NCI-H226 (cell line): Measurements from ENCODE around the gene SGTA.
"Not testable (repeated sequence)": the region's sequence is repeated elsewhere in the genome, so short reads cannot be mapped to it uniquely, and the experiment has no call there.

Source experiments
- DNase-seq: peaks from one replicate; pipeline ENCODE4 v3.0.0-alpha.2; 2015

The SGTA gene

DNA sequence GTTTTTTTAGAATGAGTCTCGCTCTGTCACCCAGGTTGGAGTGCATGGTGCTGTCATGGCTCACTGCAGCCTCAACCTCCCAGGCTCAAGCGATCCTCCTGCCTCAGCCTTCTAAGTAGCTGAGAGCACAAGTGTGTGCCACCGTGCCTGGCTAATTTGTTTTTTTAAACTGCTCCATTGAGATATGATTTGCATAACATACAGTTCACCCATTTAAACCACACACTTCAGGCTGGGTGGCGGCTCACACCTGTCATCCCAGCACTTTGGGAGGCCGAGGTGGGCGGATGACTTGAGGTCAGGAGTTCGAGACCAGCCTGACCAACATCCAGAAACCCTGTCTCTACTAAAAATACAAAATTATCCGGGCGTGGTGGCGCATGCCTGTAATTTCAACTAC, 9.6 kb upstream of the SGTA start:
- DNase-seq = not testable (repeated sequence)

DNA sequence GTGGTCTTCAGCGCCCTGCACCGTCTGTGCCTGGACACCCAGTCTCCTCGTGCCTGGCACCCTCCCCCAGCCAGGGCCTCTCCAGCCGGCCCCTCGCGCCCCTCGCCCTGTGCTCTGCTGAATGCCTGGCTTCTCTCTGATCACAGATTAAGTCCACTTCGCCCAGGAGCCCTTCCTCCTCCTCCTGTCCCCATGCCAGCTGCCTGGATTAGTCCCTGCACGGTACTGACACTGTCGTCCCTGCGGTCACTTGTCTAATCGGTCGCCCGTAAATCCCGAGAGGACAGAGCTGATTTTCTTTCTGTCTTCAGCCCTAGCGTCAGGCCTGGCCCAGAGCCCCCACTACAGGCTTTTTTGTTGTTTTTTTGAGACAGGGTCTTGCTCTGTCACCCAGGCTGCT, 8.8 kb upstream of the SGTA start:
- no peak for DNase-seq

DNA sequence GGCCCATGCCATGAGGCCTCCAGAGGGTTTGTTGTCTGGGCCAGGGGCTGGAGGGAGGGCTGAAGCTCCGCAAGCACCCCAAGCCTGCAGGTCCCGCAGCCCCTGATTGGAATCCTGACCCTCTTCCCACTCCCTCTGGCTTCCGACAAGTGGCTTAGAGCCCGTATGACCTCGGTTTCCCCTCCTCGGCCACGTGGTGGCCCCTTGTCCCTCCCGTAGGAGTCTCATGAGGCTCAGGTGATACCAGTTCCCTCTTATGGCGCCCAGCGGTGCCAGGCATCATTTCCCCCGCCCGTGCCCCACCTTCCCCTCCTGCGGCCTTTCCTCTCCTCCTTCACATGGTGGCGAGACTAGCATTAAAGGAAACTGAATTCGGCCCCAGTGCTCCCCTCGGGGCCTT, 8.4 kb upstream of the SGTA start:
- DNase-seq = no peak

DNA sequence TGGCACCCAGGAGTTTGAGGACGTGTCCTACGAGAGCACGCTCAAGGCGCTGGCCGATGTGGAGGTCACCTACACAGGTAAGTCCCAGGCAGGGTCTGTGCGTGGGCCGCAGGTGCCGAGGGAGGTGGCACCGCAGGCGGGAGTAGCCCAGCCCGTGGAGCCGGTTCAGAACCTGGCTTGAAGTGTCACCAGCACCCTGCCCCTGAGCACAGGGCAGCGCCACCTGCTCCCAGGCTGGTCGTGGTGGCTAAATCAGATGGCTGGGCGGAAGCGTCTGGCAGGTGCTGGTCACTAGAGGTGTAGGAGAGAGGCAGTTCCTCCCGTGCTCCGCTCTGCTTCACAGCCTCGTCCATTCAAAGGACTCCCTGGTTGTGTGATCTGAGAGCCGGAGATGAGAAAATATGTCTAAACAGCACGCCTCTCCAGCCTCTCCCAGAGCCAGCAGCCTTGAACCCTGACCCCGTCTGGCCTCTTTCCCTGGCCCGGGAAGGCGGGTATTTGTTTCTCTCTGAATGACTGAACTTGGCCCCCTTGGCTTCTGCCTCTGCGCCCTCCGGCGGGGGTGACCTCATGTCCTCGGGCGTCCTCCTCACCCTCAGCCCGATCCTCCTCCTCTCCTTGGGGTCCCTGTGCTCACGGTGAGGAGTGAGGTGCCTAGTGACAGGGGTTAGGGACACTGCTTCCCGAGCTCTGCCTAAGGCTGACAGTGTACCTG, 7.6 kb upstream of the SGTA start:
- DNase-seq = no peak

DNA sequence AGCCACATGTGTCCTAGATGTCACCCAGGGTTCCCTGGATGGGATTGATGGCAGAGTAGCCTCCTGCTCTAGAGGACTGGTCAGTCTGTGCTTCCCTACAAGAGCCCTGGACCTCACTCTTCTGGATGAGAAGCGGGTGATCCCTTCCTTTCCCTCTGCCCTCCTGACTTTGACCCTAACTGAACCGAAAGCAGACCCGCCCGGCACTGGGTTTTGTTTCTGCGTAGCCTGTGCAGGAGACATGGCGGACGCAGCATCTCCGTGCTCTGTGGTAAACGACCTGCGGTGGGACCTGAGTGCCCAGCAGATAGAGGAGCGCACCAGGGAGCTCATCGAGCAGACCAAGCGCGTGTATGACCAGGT, 7.1 kb upstream of the SGTA start:
- no peak for DNase-seq

DNA sequence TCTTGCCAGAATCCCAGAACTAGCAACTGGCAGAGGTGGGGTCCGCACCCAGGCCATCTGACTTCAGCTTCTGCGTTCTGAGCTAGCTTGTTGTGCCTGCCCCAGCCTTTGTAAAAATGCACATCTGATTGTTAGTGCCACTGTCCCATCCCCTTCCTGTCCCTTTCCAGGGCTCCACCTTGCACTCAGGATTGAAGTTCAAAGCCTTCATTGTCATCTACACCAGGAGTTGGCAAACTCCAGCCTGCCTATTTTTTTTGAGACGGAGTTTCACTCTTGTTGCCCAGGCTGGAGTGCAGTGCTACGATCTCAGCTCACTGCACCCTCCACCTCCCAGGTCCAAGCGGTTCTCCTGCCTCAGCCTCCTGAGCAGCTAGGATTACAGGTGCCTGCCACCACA, 5.2 kb upstream of the SGTA start:
- no peak for DNase-seq

DNA sequence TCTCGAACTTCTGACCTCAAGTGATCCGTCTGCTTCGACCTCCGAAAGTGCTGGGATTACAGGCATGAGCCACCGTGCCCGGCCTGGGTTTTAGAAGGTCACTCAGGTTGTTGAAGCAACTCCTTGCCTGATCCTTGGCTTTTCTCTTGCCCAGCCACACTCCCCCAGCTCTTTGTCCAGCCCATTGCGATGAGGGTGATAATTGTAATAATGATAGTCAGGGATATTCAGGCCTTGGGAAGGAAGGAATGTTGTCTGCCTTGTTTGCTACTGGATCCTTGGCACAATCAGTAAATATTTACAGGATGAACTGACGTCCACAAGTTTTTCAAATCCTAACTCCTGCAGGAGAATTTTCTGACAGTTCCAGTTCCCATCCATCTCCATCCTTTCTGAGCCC, 4.0 kb upstream of the SGTA start:
- no peak for DNase-seq

DNA sequence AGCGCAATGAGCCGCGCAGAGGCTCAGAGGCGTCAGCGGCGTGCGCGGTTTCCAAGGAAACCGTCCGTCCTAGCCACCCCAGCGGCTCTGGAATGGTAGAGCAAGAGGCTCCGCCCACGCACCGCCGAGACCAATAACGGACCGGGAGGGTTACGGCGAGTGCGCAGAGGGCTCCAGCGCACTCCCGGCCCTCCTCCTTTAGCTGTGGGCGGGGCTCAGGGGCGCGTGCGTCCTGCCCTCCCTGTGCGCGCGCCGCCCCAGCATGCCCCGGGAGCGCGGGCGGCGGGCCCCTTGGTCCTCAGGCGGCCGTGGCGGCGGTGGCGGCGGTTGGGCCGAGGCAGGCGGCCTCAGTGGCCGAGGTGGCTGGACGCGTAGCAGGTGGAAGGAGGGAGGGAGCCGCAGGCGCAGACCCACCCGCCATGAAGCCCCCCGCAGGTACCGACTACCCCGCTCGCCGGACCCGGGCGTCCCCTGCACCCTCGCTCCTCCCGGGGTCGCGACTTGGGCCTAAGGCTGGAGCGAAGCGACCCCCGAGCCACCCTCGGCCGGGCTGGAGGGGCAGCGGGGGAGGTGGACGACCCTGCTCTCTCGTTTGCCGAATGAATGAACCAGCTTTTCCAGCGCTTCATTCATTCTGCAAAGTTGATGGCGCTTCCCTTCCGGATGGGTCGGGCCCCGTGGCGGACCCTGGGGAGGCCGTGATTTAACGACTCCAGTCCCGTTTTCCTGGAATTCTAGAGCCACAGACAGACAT, 2.3 kb upstream of the SGTA start, which contains the start of gene THOP1:
Gene THOP1, plus strand, starts transcription at position 260 of the 754 bp plus-strand sequence. Its CDS starts 160 bp downstream, at position 420.
- peak; percentile 99 for DNase-seq

DNA sequence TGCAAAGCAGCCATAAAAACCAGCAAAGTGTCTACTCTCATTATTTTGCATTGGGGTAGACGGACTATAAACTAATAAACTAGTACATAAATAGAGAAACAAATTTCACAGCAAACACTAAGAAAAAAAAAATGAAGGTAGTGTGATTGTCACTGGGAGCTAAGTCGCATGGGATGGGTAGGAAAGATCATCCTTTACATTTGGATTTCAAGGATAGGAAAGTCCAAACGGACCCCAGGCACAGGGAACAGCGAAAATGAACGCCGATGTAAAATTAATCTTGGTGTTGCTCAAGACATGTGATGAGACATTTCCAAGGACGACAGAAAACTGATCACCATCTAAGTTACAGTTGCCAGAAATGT, 690 bp upstream of the SGTA start:
- DNase-seq = no peak

DNA sequence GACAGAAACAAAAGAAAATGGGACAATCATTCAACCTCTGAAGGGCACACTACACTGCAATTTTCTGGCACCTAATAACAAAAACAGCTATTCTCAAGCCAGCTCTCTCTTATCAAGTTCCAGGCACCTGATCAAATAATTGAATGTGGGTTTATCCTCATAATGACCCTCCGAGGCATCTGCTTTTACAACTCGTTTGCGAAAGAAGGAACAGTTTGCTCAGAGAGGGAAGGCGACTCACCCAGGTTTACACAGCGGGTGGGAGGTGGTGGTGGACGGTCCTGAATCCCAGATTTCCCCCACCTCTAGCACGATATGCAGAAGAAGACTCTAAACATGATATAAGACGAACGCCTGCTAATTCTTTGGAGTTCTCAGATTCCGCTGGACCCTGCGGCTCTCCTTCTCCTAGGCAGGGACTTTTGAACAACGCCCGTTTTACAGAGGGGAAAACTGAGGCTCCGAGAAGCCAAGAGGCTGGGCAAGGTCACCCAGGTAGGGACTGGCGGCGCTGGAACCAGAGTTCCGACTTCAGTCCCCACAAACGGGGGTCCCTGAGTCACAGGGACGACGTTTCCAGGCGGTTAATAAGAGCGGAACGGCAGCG, 641 bp downstream of the SGTA start:
- DNase-seq = no peak

DNA sequence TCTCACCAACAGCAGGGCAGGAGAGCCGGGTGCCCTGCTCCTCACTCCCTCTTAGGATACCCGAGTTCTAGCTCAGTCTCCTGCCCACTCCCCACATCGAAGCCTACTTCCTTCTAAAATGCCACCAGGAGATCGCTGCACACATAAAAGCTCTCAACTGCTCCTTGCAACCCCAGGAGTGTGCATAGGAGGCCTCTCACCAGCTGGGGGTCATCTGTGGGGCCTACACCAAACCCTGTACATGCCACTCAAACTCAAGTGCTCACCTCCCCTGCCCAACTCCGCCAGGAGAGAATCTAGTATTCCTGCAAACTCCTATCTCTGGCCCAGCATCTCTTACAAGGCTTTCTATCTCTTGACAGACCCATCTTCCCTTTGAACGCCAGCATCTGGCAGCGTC, 2.8 kb downstream of the SGTA start:
- no peak for DNase-seq

DNA sequence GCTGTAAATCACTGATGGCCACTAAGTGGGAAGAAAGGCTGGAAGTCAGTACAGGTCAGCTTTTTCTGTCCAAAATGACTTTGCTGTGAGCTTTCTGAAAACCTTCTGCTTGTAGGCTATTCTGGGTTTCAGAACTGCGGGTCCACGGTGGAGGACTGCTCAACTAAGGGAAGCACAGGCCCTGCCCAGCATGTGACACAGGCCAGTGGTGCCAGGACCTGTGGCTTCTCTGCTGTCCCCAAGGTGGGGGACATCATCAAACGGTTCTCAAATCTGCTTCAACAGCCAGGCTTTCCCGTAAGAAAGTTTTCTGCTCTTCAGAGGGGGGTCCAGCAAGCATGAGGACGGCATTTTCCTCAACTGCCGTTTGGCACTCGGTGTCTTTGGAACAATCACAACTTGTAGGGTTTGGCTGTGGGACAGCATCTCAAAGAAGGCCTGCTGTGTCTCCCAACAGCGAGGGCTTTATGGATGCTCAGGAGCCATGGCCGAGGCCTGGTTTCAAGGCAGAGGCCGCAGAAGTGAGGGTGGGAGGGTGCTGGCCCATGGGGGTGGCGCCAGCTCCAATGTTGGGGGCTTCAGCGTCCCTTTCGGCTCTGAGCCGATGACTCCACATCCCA, 3.8 kb downstream of the SGTA start:
- DNase-seq = no peak

DNA sequence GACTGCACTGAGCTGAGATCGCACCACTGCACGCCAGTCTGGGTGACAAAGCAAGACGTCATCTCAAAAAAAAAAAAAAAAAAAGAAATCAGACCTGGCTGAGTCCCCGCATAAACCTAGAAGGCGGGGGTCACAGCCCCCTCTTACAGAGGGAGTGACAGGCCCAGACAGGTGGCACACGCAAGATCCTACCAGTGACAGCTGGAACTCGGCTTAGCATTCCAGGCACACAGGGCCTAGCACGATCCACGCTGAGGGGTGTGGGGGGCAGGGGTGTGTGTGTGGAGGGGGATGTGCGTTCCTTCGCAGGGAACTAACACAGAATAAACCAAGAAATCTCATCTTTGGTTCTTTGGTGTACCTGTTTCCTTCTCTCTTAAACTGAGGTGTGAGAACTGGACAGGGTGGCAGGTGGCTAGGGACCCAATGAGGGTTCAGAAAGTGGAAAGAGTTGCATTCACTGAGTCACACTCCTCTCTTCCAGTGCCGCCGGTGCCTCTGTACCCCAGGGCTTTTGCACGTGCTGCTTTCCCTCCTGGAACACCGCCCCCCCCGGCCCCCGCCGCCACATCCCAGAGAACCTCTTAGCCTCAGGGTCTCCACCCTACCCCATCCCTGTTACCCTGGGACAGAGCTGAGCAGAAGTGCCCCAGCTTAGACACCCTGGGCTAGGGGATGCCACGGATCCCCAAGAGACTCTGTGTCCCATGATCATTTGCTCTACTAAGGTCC, 5.0 kb downstream of the SGTA start:
- no peak for DNase-seq

DNA sequence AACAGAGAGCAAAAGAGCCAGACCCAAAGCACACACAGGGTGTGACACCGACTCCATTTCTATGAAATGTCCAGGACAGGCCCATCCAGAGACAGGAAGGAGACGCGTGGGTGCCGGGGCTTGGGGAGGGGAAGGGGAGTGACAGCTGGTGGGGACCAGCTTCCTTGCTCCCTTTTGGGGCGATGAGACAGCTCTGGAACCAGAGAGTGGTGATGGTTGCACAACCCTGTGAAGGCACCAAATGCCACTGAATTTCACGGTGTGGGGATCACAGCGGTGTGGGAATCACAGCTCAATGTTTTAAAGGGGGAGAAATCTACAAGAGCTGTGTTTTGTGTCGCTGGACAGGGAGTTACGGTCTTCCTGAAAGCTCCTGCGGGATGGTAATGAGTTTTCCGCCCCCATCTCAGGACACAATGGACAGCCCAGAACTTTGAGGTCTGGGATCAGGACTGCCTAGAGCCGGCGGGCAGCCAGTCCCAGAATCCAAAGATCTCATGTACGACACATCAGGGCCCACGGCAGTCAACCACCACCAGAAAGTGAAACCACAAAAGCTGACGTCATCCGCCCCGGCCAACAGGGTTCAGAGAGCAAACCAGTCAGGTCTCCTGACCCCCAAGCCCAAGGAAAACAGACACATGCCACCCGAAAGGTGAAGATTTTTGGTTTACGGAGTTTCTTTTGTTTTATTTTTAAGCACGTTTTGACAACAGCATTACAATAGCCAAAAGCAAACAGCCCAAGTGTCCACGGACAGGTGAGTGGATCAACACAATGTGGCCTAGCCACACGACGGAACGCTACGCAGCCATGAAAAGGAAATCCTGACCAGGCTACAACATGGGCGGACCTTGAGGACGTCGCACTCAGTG, 7.3 kb downstream of the SGTA start:
- DNase-seq = peak; percentile 25

DNA sequence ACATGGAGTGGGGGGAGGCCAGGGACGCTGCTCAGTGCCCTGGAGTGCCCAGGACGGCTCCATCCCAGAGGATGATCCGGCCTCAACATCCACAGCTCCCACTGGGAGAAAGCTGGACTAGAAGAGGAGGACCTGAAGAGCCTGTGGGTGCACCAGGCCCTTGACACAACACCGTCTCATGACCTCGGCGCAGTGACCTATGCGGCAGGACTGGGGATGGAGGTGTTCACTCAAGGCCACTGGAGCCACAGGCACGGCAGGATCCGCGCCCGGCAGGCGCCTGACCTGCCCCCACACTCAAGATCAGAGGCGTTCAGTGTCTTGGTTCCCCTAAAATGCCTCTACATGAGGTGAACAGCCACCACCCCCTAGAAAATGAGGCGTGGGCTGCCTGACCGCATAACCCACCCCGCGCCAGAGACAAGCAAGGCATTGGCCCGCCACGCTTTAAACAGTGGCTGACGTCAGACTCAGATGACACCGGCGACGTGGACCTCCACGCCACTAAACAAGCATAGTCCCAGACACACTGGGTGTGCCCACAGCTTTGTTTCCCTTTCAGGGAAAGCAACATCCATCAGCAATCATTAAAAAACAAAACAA, 8.0 kb downstream of the SGTA start:
- DNase-seq = no peak

DNA sequence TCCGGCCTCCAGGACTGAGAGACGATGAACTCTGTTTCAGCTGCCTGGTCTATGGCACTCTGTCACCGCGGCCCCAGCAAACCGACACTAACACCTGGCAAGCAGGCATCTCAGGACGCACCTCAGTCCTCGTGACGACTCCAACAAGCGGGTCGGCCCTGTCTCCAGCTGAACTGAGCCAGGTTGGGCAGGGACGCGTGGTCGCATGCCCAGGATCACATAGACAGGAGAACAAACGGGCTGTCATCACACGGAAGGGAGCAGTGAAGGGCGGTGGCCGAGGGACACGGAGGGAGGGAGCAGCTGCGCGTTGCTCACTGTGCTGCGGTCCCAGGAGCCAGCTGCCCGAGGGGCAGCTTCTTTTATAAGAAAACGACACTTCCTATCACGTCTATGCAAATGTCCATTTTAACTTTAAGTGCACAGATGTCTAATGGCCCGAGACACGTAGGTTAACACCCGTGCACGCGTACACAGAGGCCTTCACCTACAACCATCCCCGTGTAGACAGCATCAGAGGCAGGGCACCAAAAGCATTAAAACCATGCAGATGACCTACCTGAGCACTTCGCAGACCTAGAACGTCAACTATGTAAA, 8.9 kb downstream of the SGTA start:
- DNase-seq = no peak

DNA sequence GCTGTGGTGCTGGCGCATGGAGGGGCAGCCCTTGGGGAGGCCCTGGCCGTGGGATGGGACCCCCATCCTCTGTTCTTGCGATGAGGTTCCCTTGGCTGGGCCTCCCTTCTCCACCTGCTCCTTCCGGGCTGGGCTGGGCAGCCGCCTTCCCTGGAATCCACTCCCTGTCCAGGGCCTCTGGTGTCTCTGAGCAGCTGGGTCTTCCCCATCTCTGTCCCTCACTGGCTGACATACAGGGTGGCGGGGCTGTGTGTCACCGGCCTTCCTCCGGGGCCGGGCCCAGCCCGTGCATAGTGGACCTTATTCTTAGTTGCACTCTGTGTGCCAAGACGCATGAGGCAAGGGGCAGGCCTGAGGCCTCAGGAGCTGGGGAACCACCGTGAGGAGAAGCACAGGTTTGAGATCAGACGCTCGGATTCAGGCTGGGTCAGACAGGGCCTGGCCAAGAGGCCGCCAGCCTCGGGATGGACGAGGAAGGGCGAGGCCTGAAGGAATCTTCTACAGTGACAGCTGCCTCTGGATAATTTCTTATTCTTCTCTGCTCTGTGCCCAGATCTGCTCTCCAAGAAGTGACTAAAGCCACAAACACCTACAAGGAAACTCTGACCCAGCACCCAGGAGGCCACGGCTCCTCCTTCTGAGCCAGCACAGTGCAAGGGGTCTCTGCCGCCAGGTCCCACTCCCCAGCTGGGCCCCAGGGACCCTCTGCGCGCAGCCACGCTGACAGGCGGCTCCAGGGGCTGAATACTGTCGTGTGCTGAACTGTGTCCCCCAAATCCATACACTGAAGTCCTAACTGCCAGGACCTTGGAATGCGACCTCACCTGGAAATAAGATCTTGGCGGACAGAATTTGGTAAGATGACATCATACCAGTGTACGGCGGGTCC, 11.0 kb downstream of the SGTA start:
- DNase-seq = no peak

DNA sequence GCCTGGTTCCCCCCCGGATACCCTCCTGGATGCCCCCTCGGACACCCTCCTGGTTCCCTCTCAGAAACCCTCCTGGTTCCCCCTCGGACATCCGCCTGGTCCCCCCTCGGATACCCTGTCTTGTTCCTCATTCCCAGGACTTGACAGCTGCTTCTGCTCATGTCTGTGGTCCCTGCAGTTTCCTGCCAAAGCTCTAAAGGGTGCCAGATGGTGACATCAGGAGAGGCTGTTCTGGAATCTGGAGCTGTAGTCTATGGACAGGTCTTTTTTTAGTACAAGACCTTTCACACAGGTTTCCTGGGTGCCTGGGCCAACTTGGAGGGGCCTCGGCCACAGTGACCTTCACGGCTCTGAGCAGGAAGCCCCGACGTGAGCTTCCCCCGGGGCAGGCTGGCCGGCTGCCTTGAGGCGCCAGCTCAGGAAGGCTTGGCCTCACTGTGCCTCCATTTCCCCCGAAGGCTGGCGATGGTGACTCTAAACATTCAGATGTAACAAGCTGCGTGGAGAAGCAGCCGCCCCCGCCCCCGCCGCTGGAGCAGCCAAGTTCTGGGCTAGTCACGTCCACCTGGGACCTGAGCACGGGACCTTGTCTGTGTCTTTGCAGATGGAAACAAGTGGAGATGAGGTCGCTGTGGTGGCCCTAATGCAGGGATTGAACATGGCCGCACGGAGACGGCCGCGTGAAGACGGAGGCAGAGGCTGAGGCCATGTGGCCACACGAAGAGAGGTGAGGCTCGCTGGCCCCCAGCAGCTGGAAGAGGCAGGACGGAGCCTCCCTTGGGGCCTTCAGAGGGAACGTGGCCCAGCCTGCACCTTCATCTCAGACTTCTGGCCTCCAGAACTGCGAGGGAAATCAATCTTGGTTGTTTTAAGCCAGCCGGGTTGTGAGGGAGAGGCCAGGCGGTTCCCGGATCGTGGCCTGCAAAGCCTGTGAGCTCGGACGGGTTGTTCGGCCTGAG, 12.7 kb downstream of the SGTA start:
- no peak for DNase-seq

DNA sequence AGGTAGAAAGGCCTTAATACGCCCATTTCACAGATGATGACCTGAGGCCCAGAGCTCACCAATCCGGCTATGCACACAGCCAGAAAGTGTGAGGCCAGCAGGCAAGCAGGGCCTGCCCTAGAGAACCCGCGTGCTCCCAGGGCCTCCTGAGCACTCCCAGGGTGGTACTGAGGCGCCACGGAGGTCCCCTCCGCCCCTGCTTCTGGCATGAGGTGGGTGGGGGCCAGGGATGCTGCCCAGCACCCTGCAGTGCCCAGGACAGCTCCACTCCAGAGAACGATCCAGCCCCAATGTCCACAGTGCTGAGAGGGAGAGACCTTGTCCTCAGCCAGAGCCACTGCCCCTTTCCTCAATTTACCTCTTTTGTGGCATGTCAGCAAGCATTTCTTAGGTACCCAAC, 13.9 kb downstream of the SGTA start:
- no peak for DNase-seq
